HG03064 (cell line): Measurements from ENCODE around the gene ACSL3.
"Not testable (repeated sequence)": the region's sequence is repeated elsewhere in the genome, so short reads cannot be mapped to it uniquely, and the experiment has no call there.

Experiments used
- ATAC-seq: cut with Tn5 transposase; IDR thresholded peaks from one replicate; pipeline ENCODE4 v1.9.1; 2021; ENCODE audit warnings: low read depth; ENCODE audit not compliant: unreplicated experiment

The ACSL3 gene

GRCh38 chr2:222907790-222908441, 47.1 kb downstream of the ACSL3 start:
- no peak for ATAC-seq

- no peak for ATAC-seq
These were observed 48.5 kb downstream of the ACSL3 start for GRCh38 chr2:222909286-222909685.

- peak; percentile 96 for ATAC-seq
These were observed 51.3 kb downstream of the ACSL3 start for GRCh38 chr2:222912117-222912516.

- no peak for ATAC-seq
These were observed 51.9 kb downstream of the ACSL3 start for GRCh38 chr2:222912776-222913175.

GRCh38 chr2:222915092-222915957, 54.5 kb downstream of the ACSL3 start:
- ATAC-seq, result no peak

GRCh38 chr2:222916229-222917197, 55.7 kb downstream of the ACSL3 start:
- ATAC-seq, result no peak

GRCh38 chr2:222917212-222917611, 56.4 kb downstream of the ACSL3 start:
- not testable (repeated sequence) for ATAC-seq

GRCh38 chr2:222919841-222920526, 59.1 kb downstream of the ACSL3 start:
- no peak for ATAC-seq

GRCh38 chr2:222920657-222921186, 59.9 kb downstream of the ACSL3 start:
- ATAC-seq, result no peak

- no peak for ATAC-seq
These were observed 61.4 kb downstream of the ACSL3 start for GRCh38 chr2:222922019-222922800.

- no peak for ATAC-seq
These were observed 66.1 kb downstream of the ACSL3 start for GRCh38 chr2:222926915-222927314.

- ATAC-seq, result no peak
These were observed 66.8 kb downstream of the ACSL3 start for GRCh38 chr2:222927600-222927999.

GRCh38 chr2:222928335-222928734, 67.5 kb downstream of the ACSL3 start:
- no peak for ATAC-seq

GRCh38 chr2:222930862-222931261, 70.0 kb downstream of the ACSL3 start:
- no peak for ATAC-seq

GRCh38 chr2:222931659-222932058, 70.8 kb downstream of the ACSL3 start:
- no peak for ATAC-seq

- ATAC-seq, result no peak
These were observed 72.6 kb downstream of the ACSL3 start for GRCh38 chr2:222933458-222933857.

GRCh38 chr2:222935688-222936298, 75.0 kb downstream of the ACSL3 start:
- ATAC-seq, result no peak

GRCh38 chr2:222936705-222937104, 75.9 kb downstream of the ACSL3 start:
- ATAC-seq, result no peak

GRCh38 chr2:222938327-222938726, 77.5 kb downstream of the ACSL3 start:
- ATAC-seq, result no peak
